GM12878 (cell line): ENCODE results near the gene RPL22. TPM values are rescaled to one million over a fixed set of nuclear protein-coding genes. Genes with fewer than 3 reads are reported as not detected.

Source experiments
- ATAC-seq: fragments of 200-7000 bp; cut with Tn5 transposase; 3 replicates; pipeline ENCODE4 v1.9.1; 2020; ENCODE audit warnings: mild to moderate bottlenecking, moderate library complexity
- BruUV-seq: library from RNA; stranded (reverse); fragments of 400-500 nt; replicated peaks from 2 replicates; lab custom pipeline; 2021; lab: Mats Ljungman, UMichigan
- CTCF ChIA-PET: fragments of 300-600 bp; sonication (Branson Sonifier 250); formaldehyde crosslinking; extraction: SDS; loops from one replicate; lab custom pipeline; 2021; ENCODE audit warnings: inconsistent platforms; lab: Yijun Ruan, JAX
- POLR2A ChIA-PET: fragments of 350-600 bp; formaldehyde crosslinking; extraction: SDS; loops from one replicate; lab custom pipeline; 2021; ENCODE audit warnings: inconsistent platforms; lab: Charles Lee
- RAD21 ChIA-PET: fragments of 300-600 bp; sonication (Branson Sonifier 250); formaldehyde crosslinking; loops from one replicate; lab custom pipeline; 2023; ENCODE audit warnings: antibody characterized with exemption; ENCODE audit not compliant: unreplicated experiment; lab: Charles Lee
- SMC1A ChIA-PET: fragments of 300-600 bp; sonication (Branson Sonifier 250); formaldehyde crosslinking; loops from one replicate; lab custom pipeline; 2023; ENCODE audit not compliant: unreplicated experiment, uncharacterized antibody; lab: Charles Lee
- DNase-seq: peaks from one replicate; pipeline ENCODE4 v3.0.0-alpha.2; 2011; ENCODE audit warnings: low read depth, low spot score
- FAIRE-seq: peaks from 3 replicates; lab custom pipeline; 2011; peaks lifted over from hg19 to GRCh38; lab: Jason Lieb, UNC
- H2AFZ ChIP-seq: 2 replicates; pipeline ENCODE4 v1.6.0; 2011; ENCODE audit warnings: low read depth, low read length, control low read depth; ENCODE audit not compliant: control insufficient read depth
- H3K27ac ChIP-seq: 2 replicates; pipeline ENCODE4 v1.5.1; 2011; ENCODE audit warnings: control low read depth; ENCODE audit not compliant: control insufficient read depth, insufficient read depth
- H3K27me3 ChIP-seq, 2 experiments: replicated peaks in 1 of 2; 2 replicates each; pipeline versions ENCODE4 v1.6.0 to v1.6.1; 2011; ENCODE audit warnings: low read length in 1 of 2; ENCODE audit not compliant: control insufficient read depth in 2 of 2, insufficient read depth in 2 of 2
- H3K36me3 ChIP-seq, 2 experiments: 2 replicates each; pipeline ENCODE4 v1.5.1; 2011; ENCODE audit warnings: low read length in 1 of 2; ENCODE audit not compliant: control insufficient read depth in 2 of 2, insufficient read depth in 2 of 2
- H3K4me1 ChIP-seq: 2 replicates; pipeline ENCODE4 v1.6.1; 2011; ENCODE audit warnings: mild to moderate bottlenecking, low read length, moderate library complexity, mixed read lengths; ENCODE audit not compliant: control insufficient read depth, insufficient read depth
- H3K4me2 ChIP-seq: 2 replicates; pipeline ENCODE4 v1.6.0; 2011; ENCODE audit warnings: control low read depth; ENCODE audit not compliant: control insufficient read depth, insufficient read depth
- H3K4me3 ChIP-seq: fragments of 200-600 bp; sonication (generic); 2 replicates; pipeline ENCODE4 v1.5.1; 2016
- H3K79me2 ChIP-seq: 2 replicates; pipeline ENCODE4 v1.6.0; 2011; ENCODE audit warnings: low read length; ENCODE audit not compliant: control insufficient read depth, insufficient read depth
- H3K9ac ChIP-seq: 2 replicates; pipeline ENCODE4 v1.8.0; 2011; ENCODE audit warnings: low read length, control low read depth, mixed read lengths; ENCODE audit not compliant: control insufficient read depth, insufficient read depth
- H3K9me3 ChIP-seq: replicated peaks from 3 replicates; pipeline ENCODE4 v1.5.1; 2011; ENCODE audit warnings: mild to moderate bottlenecking, low read length; ENCODE audit not compliant: control insufficient read depth, insufficient read depth
- H4K20me1 ChIP-seq: 2 replicates; pipeline ENCODE4 v1.6.0; 2011; ENCODE audit not compliant: control insufficient read depth, insufficient read depth
- BACH1 ChIP-seq: fragments of 450-650 bp; IDR thresholded peaks from 2 replicates; pipeline ENCODE4 v1.6.1; 2017; ENCODE audit warnings: mild to moderate bottlenecking, borderline replicate concordance
- CEBPB ChIP-seq, 2 experiments: fragments of 150-350 bp in 1 of 2; IDR thresholded peaks; 2 replicates each; pipeline ENCODE4 v1.6.1; 2012 to 2014; ENCODE audit warnings: low read depth in 2 of 2, low read length in 2 of 2, borderline replicate concordance in 1 of 2, inconsistent platforms in 1 of 2
- CHD2 ChIP-seq: IDR thresholded peaks from 2 replicates; pipeline ENCODE4 v1.6.1; 2011; ENCODE audit warnings: low read depth, low read length, improper control_type of control experiment, borderline replicate concordance
- E2F8 ChIP-seq: fragments of 450-650 bp; IDR thresholded peaks from 2 replicates; pipeline ENCODE4 v1.6.1; 2018; ENCODE audit warnings: mild to moderate bottlenecking, low read depth, moderate library complexity; ENCODE audit not compliant: partially characterized antibody
- EED ChIP-seq: sonication (generic); IDR thresholded peaks from 2 replicates; pipeline ENCODE4 v1.6.1; 2016; ENCODE audit warnings: antibody characterized with exemption, low read depth
- EGR1 ChIP-seq, 2 experiments: IDR thresholded peaks; 1 replicate in 1 of 2; 2 replicates in 1 of 2; pipeline ENCODE4 v1.6.1; 2011 to 2012; ENCODE audit warnings: low read depth in 2 of 2, low read length in 2 of 2, borderline replicate concordance in 1 of 2, mild to moderate bottlenecking in 1 of 2, moderate library complexity in 1 of 2
- NKRF ChIP-seq: fragments of 450-650 bp; conservative IDR thresholded peaks from 2 replicates; pipeline ENCODE4 v1.6.1; 2017; ENCODE audit warnings: mild to moderate bottlenecking, moderate library complexity
- NR2C2 ChIP-seq: IDR thresholded peaks from 2 replicates; pipeline ENCODE4 v1.6.1; 2011; ENCODE audit warnings: borderline replicate concordance, low read depth; ENCODE audit not compliant: control insufficient read depth, insufficient read length
- RBBP5 ChIP-seq: fragments of 200-600 bp; sonication (generic); conservative IDR thresholded peaks from 2 replicates; pipeline ENCODE4 v1.6.1; 2016
- RELA ChIP-seq: fragments of 450-650 bp; IDR thresholded peaks from 2 replicates; pipeline ENCODE4 v1.8.0; 2014; ENCODE audit warnings: borderline replicate concordance; ENCODE audit not compliant: partially characterized antibody
- SMC3 ChIP-seq: IDR thresholded peaks from 2 replicates; pipeline ENCODE4 v1.6.1; 2011; ENCODE audit warnings: low read length, improper control_type of control experiment, borderline replicate concordance
- TCF3 ChIP-seq: IDR thresholded peaks from 2 replicates; pipeline ENCODE4 v1.6.1; 2012; ENCODE audit warnings: low read depth, mild to moderate bottlenecking, low read length, borderline replicate concordance; ENCODE audit not compliant: insufficient read depth
- ZNF207 ChIP-seq: fragments of 450-650 bp; IDR thresholded peaks from 2 replicates; pipeline ENCODE4 v1.6.1; 2014; ENCODE audit warnings: antibody characterized with exemption, mild to moderate bottlenecking, borderline replicate concordance
- ZNF217 ChIP-seq: fragments of 450-650 bp; IDR thresholded peaks from 2 replicates; pipeline ENCODE4 v1.6.1; 2017; ENCODE audit warnings: antibody characterized with exemption, mild to moderate bottlenecking
- WGBS: methylation state at CpG from one replicate; pipeline ENCODE4 v1.1.6; 2016; ENCODE audit warnings: low lambda C conversion rate; ENCODE audit not compliant: insufficient replicate concordance, insufficient coverage; ENCODE audit errors: missing lambda C conversion rate; 5-methylcytosine and 5-hydroxymethylcytosine counted together
- in situ Hi-C: fragments of 300-500 bp; cut with MboI; formaldehyde crosslinking; loops from 9 replicates; pipeline ENCODE4 v1.14.3; 2018; ENCODE audit warnings: mixed read lengths
- intact Hi-C: fragments of 100-400 bp; cut with micrococcal nuclease; formaldehyde crosslinking; loops from one replicate; pipeline ENCODE4 v1.14.2; 2022; ENCODE audit not compliant: unreplicated experiment
- polyA plus RNA-seq, 11 experiments: library from polyadenylated mRNA; depleted of rRNA in 4 of 11; unstranded in 6 of 11; stranded (reverse) in 5 of 11; fragments of >200 nt; fragmentation: Nextera tagmentation in 4 of 11; fragmentation: Illumina TruSeq in 1 of 11; extraction: Ambion mirVana in 4 of 11; extraction: Trizol in 1 of 11; gene quantifications; 1 replicate in 1 of 11; 2 replicates in 10 of 11; pipeline versions ENCODE4 v1.2.1 to v1.2.3, GENCODE V29; 2011 to 2016; ENCODE audit warnings: inconsistent platforms in 2 of 11, missing spikeins in 2 of 11, low read depth in 1 of 11
- total RNA-seq, 4 experiments: library from RNA; depleted of rRNA in 3 of 4; stranded (reverse); fragments of >200 nt in 3 of 4; fragmentation: Illumina TruSeq in 1 of 4; extraction: Trizol in 1 of 4; gene quantifications; 2 replicates each; pipeline versions ENCODE4 v1.2.1 to v1.2.3, GENCODE V29; 2013 to 2021
- TF ChIP-seq, protein P1 (sequence below): fragments of 450-650 bp; formaldehyde crosslinking; IDR thresholded peaks from 2 replicates; pipeline ENCODE4 v1.4.0; 2020; ENCODE audit warnings: mild to moderate bottlenecking, moderate library complexity

RPL22 gene
- total and polyA plus RNA-seq, 10 of the 15 experiments (the other 5 are each of a cell fraction or from before 2014, with no cell fraction given): 191 to 560 (median 430) TPM

GRCh38 chr1:6152882-6153281 lies 46.5 kb downstream of the RPL22 start:
- Histone ChIP-seq H3K79me2 (no peaks in the 10 kb centered on the region), H3K27me3 (no peaks in the 10 kb centered on the region; a peak in 1 of 4 replicates), H3K4me3 (no peak overlapping the region), H3K27ac (no peak overlapping the region), H3K4me1 (no peaks in the 10 kb centered on the region), H3K9me3 (no peaks in the 10 kb centered on the region), H3K36me3 (no peaks in the 10 kb centered on the region), H2AFZ (no peak overlapping the region), H3K4me2 (no peak overlapping the region), H4K20me1 (no peaks in the 10 kb centered on the region), H3K9ac (no peak overlapping the region)
- intact Hi-C loops: no loop called here
- WGBS: 42% methylated on average over 7 of the region's 7 CpGs
- FAIRE-seq: no peak
- RAD21 ChIA-PET: interaction anchor here (0.7 kb wide), 1 partner anchor 39 kb away, joined by 3 read pairs; no protein-coding TSS in a partner anchor
- POLR2A ChIA-PET: no interaction called here
- in situ Hi-C loops: no loop called here
- SMC1A ChIA-PET: no interaction called here
- CTCF ChIA-PET: interaction anchor here (0.7 kb wide), 1 partner anchor 285 kb away, joined by 3 read pairs; no protein-coding TSS in a partner anchor
- ATAC-seq: no peak
- no peak for DNase-seq
- BruUV-seq: no TSS peak
- no peak for TF ChIP-seq RBBP5
- TF ChIP-seq CEBPB (IDR thresholded peaks at IDR 0.05; ENCODE audit: borderline replicate concordance in 1 of 2, low read depth in 2 of 2, low read length in 2 of 2): no peak
- TF ChIP-seq, protein P1, sequence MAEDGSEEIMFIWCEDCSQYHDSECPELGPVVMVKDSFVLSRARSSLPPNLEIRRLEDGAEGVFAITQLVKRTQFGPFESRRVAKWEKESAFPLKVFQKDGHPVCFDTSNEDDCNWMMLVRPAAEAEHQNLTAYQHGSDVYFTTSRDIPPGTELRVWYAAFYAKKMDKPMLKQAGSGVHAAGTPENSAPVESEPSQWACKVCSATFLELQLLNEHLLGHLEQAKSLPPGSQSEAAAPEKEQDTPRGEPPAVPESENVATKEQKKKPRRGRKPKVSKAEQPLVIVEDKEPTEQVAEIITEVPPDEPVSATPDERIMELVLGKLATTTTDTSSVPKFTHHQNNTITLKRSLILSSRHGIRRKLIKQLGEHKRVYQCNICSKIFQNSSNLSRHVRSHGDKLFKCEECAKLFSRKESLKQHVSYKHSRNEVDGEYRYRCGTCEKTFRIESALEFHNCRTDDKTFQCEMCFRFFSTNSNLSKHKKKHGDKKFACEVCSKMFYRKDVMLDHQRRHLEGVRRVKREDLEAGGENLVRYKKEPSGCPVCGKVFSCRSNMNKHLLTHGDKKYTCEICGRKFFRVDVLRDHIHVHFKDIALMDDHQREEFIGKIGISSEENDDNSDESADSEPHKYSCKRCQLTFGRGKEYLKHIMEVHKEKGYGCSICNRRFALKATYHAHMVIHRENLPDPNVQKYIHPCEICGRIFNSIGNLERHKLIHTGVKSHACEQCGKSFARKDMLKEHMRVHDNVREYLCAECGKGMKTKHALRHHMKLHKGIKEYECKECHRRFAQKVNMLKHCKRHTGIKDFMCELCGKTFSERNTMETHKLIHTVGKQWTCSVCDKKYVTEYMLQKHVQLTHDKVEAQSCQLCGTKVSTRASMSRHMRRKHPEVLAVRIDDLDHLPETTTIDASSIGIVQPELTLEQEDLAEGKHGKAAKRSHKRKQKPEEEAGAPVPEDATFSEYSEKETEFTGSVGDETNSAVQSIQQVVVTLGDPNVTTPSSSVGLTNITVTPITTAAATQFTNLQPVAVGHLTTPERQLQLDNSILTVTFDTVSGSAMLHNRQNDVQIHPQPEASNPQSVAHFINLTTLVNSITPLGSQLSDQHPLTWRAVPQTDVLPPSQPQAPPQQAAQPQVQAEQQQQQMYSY (CRISPR knock-in tag): no peak
- TF ChIP-seq NR2C2: no peak
- TF ChIP-seq ZNF207: no peak
- TF ChIP-seq E2F8: no peak
- TF ChIP-seq SMC3: no peak
- TF ChIP-seq RELA: no peak
- TF ChIP-seq EED: no peak
- no peak for TF ChIP-seq ZNF217
- TF ChIP-seq EGR1 (IDR thresholded peaks at IDR 0.05; ENCODE audit: borderline replicate concordance in 1 of 2, low read depth in 2 of 2, low read length in 2 of 2): no peak
- TF ChIP-seq CHD2: no peak
- TF ChIP-seq TCF3: no peak
- no peak for TF ChIP-seq NKRF
- TF ChIP-seq BACH1: no peak
